ENCODE results near the gene NUP98.
A peak's percentile ranks its signal among the peaks of the same experiment; 100 is the strongest.

The NUP98 gene

DNA sequence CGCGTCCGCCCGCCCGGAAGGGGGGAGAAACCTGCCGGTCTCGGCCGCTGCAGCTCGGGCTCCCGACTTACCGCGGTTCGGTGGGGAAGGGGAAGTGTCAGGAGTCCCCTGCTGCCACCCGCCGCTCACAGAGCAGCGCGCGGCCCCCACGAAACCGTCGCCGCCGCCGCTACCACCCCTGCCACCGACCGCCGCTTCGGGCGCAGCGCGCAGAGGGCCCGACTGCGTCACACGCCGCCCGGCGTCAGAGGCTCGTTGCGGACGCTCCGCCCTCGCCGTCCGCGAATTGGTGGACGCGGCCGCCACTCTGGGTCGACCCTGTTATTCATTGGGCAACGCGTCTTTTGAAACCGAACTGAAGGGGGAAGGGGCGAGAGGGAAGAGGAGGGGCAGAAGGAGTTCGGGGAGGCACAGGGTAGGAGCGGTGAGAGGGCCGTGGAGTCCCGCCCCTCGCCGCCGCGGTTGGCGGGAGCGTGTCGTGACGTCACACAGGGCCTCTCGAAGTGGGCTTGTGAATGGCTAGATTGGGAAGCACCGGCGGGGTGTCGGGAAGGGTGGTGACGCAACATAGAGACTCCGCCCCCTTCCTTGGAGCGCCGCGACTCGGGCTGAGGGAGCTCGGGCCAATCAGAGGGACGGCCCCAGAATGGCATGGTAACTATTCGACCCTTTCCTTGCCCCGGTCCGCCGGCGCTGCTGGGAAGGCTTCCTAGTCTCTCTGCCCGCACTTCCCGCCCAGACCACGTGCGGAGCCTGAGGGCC, at the start of gene NUP98:
NUP98 (minus strand) TSS at position 226 of the 762 bp plus-strand sequence. CDS start 15,437 bp downstream, outside the sequence.
- FAIRE-seq (peak; percentile 93), DNase-seq (ENCODE audit: low spot score) (peak; percentile 99)

DNA sequence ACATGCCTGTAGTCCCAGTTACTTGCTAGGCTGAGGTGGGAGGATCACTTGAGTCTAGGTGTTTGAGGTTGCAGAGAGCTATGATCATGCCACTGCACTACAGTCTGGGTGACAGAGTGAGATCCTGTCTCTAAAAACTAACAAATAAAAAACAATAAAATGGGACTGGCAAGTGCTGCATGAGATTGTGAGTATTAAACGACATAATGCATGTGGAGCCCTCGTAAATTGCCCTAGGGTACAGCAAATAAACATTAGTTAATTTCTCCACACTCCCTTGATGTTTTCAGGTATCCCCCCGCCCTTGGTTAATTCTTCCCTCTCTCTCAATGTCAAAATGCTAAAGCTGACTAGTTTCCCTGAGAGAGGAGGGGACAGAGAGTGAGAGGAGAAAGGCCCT, 48.3 kb upstream of the NUP98 start:
- DNase-seq (ENCODE audit: low spot score) (no peak), FAIRE-seq (no peak)

DNA sequence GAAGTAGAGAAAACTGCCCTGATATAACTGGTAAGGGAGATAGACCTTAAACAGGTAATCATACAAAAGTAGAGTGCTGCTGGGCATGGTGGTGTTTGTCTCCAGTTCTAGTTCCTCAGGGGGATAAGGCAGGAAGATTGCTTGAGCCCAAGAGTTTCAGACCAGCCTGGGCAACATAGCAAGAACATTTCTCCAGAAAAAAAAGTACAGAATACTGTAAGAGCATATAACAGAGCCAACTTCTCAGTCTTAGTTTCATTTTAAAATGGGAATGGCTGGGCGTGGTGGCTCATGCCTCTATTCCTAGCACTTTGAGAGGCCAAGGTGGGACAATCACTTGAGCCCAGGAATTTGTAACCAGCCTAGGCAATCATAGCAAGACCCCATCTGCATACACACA, 47.9 kb upstream of the NUP98 start:
- DNase-seq (ENCODE audit: low spot score) (no peak), FAIRE-seq (no peak)

DNA sequence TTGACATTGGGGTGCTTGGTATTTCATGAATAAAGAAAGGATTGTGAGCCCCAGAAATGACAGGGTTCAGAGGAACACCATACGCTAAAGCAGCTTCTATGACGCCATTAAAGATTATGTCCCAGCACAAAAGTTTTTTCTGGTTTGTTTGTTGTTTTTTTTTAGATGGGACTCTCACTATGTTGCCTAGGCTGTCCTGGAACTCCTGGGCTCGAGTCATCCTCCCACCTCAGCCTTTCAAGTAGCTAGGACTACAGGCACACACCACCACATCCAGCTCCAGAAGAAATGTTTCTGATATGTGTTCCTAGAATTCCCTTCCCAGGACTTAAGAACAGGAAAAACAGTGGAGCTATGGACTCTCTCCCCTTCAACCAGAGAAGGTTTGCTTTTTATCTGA, 46.0 kb upstream of the NUP98 start:
- DNase-seq (ENCODE audit: low spot score) (no peak), FAIRE-seq (no peak)

DNA sequence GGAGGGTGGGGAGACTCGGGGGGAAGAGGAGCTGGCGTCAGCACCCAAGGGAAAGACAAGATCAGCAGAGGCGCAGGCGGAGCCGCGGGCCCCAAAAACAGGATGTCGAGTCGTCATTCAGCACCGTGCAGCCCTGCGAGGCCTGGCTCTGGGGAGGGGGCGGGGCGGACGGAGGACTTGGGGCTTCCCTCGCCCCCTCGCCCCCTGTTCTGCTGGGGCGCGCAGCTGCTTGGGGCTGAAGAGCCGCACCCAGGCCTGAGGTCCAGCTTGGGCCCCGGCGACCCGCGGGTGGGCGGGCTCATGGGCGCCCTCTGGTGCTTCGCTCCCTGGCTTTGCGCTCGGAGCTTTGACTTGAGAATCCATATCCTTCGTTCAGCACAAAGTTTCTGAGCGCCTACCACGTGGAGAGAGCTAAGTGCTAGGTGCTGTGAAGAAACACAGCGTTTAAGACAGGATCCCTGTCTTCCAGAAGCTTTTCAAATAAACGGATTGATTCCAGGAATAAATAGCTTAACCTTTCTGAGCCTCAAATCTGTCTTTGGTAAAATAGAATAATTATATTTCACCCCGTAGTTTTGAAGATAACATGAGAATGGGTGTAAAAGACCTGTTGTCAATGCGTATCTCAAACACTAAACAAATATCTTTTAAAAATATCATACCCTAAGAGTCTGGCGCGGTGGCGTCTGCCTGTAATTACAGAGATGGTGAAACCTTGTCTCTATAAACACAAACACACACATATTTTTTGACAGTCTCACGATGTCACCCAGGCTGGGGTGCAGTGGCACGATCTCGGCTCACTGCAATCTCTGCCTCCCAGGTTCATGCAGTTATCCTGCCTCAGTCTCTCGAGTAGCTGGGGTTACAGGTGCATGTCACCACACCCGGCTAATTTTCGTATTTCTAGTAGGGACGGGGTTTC, 44.3 kb upstream of the NUP98 start:
- FAIRE-seq = no peak
- DNase-seq (ENCODE audit: low spot score) = peak; percentile 86

DNA sequence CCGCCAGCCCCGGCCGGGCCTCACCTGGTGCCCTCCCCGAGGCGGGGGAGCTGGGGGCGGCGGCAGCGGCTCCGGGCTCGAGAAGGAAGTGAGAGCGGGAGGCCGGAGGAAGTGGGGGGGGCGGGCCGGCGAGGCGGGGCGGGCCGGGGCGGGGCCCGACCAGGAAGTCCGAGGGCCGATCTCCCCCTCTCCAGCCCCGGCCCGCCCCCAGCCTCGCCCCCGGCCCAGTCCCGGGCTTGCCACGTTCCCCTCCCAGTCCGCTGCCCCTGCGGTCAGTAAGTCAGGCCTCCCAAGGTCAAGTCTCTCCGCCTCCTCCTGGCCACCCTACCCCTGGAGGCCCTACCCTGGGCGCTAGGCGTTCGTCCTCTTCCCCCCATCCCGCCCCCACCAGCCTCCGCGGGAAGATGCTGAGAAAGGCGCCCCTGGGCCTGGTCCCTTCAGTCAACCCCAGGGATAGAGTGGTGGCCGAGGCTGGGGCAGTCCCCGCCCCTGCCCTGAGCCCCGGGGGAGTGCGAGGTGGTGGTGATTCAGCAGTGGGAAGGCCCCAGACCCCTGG, 43.6 kb upstream of the NUP98 start, which contains the start of gene RHOG:
RHOG (minus strand) TSS at position 90 of the 556 bp plus-strand sequence. CDS start 12,821 bp downstream, outside the sequence.
- no peak for FAIRE-seq

DNA sequence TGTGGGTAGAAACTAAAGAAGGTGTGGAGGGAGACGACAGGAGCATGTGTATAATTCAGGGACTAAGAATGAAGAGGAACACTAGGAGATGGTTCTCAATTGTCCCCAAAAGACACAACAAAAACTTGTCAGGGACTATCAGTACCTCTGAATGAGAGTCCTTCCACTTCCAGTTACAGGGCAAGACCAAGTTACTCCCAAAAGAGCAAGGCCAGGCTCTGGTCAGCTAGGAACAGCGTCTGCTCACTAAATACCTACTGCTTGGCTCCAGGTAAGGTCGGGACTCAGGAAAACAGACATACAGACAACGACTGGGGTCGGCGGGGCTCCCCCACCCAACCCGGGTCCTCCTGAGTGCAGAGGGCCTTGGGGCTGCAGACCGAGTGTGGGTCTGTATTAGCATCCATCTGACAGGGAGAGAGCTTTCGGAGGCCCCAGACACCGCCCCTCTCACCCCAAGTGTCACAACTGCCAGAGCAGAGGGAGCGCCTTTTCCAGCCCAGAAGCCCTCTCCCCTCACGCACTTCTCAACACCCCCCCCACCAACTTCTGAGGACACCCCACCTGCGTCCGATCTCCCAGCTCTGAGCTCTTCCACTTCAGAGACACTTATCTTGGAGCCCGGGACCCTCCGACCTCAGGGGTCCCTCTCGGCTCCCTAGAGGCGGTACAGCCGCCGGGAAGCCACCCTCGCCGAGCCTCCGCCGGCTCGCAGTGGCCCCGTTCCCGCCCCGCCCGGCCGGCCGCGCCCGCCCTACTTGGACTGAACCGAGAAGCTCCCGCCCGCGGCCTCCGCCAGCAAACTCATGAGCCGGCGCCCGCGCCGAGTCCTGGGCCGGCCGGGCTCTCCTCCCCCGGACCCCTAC, 42.9 kb upstream of the NUP98 start:
- no peak for DNase-seq (ENCODE audit: low spot score)
- FAIRE-seq = no peak

More for the DNA sequence above, 43.6 kb upstream of the NUP98 start, which contains the start of gene RHOG:
- peak; percentile 92 for DNase-seq (ENCODE audit: low spot score)

DNA sequence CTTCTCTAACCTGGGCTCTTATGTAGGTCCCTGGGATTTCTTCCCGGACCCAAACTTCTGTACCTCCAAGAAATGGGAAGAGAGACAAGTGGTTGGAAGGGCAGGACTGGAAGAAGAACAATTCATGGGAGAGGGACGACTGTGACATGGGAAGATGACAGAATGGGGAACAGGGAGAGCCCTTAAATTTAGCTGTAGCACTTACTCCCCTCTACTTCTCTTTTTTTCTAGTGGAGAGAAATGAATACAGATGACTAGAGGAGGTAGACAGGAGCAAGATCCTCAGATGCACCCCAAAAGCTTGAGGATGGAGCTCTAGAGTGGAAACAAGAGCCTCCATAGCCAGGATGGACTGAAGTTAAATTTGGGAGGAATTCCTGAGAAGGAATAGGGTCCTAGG, 41.1 kb upstream of the NUP98 start:
- FAIRE-seq = no peak
- DNase-seq (ENCODE audit: low spot score) = no peak

DNA sequence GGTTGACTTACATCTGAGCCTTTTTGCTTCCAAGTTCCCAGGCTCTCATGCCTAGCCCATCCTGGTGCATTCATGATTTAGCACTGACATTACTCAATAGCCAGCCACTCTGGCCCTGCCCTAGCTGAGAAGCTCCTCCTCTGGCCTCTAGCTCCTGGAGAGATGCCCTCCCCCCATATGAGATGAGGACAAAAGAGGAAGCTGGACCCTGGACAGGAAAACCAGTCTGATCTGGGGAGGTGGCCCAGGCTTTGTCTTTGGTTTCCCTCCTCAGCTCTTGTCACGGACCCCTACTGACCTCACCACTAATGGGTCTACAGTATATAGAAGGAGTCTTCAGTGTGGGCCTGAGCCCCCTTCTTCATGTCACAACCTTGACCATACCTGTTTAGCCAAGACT, 40.4 kb upstream of the NUP98 start:
- DNase-seq (ENCODE audit: low spot score) = no peak

DNA sequence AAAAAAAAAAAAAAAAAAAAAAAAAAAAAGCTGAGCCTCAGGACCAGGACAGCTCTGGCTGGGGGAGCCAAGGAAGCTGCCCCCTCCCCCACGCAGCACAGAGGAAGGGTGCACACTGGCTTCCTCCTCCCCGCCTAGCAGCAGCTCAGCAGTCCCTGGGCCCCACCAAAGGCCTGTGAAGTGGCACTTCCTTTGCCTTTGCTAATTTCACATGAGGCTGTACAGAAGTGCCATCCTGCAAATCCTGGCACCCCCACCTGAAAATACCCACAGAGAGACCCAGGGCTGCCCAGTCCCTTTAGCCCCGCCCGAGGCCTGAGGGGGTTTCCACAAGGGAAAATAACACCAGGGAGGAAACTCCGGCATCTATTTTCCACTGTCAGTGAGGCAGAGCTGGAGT, 39.5 kb upstream of the NUP98 start:
- DNase-seq (ENCODE audit: low spot score) (no peak), FAIRE-seq (no peak)

More for the DNA sequence above, 40.4 kb upstream of the NUP98 start:
- FAIRE-seq = no peak

DNA sequence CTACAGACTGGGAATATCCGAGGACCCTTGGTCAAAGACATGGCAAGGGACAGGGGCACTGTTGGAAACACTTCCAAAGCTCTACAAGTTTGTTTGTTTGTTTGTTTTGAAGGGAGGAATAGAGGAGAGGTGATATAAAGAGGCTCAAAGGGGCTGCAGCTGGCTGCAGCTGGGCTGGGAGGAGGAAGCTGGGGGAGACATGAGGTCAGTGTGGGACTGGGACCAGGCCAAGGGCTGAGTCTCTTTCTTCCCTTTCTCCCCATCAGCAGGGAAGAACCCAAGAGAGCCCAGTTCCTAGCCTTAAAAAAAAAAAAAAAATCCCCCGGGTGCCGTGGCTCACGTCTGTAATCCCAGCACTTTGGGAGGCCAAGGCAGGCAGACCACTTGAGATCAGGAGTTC, 38.4 kb upstream of the NUP98 start:
- no peak for DNase-seq (ENCODE audit: low spot score)
- FAIRE-seq = no peak

DNA sequence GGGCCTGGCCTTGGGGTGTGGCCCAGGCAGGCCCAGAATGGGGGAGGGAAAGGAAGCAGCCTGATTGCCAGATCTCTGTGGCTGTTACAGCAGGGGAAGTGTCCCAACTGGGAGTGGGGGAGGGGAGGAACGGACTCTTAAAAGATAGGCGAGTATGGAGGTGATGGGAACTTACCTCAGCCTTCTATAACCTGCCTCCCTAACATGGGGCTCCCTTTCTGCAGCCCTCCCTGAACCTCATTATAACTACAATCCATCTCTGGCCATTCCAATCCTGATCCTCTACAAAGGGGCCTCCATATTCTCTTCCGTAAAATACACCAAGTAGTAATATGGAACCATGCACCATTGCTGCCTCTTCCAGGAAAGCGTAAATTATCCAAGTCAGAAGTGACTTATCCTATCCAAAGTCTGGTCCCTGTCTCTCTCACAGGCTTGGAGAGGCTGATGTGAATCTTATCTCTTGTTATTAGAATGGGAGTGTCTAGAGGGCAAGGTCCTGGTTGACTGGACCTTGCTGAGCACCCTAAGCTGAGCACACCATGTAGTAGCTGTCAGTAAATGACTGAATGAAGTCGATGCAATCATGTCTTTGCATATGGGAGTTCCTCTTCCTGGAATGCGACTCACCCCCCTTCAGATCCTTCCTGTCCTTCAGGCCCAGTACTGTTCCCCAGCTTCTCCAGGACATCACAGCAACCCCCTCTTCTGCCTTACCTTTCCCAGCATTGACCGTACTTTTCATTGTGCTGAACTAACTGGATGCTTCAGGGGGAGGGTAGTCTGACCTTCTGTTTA, 37.5 kb upstream of the NUP98 start:
- FAIRE-seq (no peak), DNase-seq (ENCODE audit: low spot score) (no peak)

DNA sequence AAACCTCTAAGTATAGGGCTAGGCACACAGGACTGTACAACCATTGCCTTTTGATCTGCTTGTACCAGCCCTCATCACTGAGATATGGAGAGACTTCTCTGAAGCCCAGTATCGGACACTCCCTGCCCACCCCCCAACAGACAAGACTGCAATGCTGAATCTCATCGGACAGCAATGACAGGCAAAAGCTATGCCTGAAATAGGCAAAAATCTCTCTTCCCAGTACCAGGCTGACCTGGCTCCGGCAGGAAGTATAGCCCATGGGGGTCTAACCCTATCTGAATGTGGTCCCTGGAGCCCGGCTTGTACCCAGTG, 37.0 kb upstream of the NUP98 start:
- no peak for DNase-seq (ENCODE audit: low spot score)
- FAIRE-seq = no peak

DNA sequence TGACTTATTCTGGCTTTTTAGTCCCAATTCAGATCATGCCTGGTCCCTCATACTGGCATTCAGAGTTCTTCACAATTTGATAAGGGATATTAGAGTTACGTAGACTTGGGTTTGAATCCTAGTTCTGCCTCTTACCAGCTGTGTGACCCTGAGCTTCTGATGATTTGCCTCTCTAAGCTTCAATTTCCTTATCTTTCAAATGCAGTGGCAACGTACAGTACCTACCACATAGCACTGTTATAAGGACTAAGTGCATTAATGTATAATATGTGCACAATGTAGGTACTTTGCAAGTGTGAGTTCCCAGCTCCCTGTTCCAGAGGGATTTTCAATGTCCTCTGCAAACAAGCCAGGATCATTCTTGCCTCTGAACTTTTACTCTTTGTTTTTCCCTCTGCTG, 36.1 kb upstream of the NUP98 start:
- FAIRE-seq (no peak), DNase-seq (ENCODE audit: low spot score) (no peak)

DNA sequence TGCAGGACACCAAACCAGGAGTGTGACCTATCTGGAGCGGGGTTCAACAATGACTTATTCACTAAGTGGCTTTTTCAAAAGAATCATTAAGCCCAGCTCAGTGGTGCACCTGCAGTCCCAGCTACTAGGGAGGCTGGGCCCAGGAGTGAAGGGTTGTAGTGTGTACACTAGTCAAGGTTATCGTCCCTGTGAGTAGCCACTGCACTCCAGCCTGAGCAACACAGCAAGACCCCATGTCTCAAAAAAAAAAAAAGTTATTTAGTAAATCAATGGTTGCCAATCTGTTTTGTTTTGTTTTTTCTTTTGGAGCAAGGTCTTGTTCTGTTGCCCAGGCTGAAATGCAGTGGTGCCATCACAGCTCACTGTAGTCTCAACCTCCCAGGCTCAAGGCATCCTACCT, 35.5 kb upstream of the NUP98 start:
- DNase-seq (ENCODE audit: low spot score) (no peak), FAIRE-seq (no peak)

DNA sequence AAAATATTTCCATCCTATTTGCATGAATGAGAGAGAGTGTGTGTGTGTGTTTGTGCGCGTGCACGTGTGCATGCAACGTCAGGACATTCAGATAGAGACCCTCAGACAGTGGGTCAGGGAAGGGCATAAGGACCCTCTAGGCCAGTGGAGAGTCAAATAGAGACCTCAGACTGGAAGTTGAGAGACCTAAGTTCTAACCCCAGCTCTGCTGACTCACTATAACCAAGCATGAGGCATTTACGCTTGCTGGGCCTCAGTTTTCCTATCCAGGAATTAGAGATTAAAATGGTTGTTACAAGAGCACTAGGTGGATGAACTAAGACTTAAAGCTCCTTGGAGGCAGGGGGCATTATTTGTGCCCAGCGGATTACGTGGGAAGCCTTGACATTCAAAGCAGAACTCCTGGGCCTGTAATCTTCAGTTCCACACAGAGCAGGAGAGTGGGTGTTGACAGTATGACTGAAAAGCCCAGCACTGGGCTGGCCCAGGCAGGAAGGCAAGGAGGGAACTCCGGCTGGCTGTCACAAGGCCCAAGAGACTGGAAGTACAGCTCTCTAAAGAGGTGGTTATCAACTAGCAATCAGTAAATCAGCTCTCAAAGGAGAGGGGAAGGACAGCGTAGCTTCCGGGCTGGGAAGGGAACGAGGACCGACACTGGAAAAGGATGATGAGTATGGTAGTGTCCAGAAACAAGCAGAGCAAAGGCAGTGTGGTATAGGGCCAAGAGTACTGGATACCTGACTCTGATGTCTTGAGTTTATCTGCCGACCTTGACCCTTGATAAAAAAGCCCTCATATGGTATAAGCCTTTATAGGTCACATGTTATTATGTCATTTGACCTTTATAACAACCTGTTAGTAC, 34.3 kb upstream of the NUP98 start:
- no peak for DNase-seq (ENCODE audit: low spot score)
- no peak for FAIRE-seq

DNA sequence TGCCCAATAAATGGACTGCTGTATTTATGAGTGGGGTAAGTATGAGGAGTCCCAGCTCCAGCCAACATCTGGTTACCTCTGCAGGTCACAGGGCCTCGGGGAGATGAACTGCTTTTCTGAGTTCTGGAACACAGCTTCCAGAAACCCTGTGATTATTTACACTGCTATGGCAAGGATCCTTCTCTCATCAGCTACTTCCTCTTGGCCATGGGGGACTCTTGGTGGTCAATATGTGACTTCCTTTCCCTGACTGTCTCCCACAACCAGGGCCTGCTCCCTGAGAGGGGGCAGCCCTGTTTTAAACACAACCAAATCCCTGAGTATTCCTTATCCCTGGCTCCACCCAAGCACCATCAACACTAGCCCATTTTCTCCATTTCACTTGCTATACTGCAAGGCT, 33.4 kb upstream of the NUP98 start:
- FAIRE-seq = no peak
- no peak for DNase-seq (ENCODE audit: low spot score)

DNA sequence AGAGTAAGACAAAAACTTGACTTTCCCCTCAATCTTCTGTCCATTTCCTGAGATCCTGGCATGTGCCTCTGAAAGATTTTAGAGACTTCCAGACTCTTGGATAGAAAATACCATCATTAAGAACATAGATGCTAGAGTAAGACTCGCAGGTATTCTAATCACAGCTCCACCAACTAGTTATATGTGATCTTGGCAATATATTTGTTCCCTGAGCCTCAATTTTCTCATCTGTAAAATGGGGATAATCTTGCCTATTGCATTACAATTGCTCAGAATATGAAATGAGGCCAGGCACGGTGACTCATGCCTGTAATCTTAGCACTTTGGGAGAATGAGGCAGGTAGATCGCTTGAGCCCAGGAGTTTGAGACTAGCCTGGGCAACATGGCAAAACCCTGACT, 32.7 kb upstream of the NUP98 start:
- FAIRE-seq (no peak), DNase-seq (ENCODE audit: low spot score) (no peak)

DNA sequence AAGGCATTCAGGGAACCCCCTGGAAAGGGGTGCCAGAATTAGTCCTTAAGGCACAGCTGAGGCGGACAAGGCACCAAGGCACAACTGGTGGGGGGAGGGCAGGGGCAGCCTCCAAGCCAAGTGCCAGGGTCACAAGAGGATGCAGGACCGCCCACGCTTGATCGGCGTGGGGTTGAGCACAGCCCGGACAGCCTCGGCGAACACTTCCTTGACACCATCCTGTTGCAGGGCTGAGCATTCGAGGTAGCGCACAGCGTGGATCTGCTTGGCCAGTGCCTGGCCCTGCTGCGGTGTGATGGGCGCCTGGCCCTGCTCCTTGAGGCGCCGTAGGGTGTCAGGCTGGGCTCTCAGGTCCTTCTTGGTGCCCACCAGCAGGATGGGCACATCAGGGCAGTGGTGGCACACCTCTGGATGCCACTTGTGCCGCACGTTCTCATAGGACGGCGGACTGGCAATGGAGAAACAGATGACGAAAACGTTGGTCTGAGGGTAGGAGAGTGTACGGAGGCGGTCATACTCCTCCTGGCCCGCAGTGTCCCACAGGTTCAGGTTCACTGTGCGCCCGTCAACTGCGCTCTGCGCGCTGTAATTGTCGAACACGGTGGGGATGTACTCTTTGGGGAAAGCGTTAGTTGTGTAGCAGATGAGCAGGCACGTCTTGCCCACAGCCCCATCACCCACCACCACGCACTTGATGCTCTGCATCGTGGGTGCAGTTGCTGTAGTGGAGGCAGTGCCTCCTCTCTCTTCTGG, 30.3 kb upstream of the NUP98 start:
- no peak for FAIRE-seq

More for the DNA sequence above, 30.3 kb upstream of the NUP98 start:
- DNase-seq (ENCODE audit: low spot score) = no peak
